Stimulated activated CD4-positive, alpha-beta T cell treated with anti-CD3 and anti-CD28 coated beads, TNF-alpha, amount 100 ng/mL, for 24 hours (primary cell): ENCODE measurements around the gene CABYR.

Experiments
- DNase-seq, 3 experiments: peaks; one replicate each; pipeline ENCODE4 v3.0.0-alpha.2; 2020; ENCODE audit warnings: low read depth in 3 of 3

The CABYR gene

GRCh38 chr18:24138789-24139616 lies at the start of gene CABYR:
Gene CABYR (plus strand): TSS chr18:24139062. CDS start chr18:24143115, 4,053 bp downstream.
- peak; percentile 44 to 72 (median 55) for DNase-seq

GRCh38 chr18:24089076-24089475 lies 49.8 kb upstream of the CABYR start:
- DNase-seq, result no peak

- no peak for DNase-seq
Observed at GRCh38 chr18:24089515-24090337, 49.1 kb upstream of the CABYR start.

GRCh38 chr18:24090876-24091275 lies 48.0 kb upstream of the CABYR start:
- DNase-seq, result no peak

- no peak for DNase-seq
Observed at GRCh38 chr18:24094561-24094960, 44.3 kb upstream of the CABYR start.

- DNase-seq, result no peak
Observed at GRCh38 chr18:24095976-24096375, 42.9 kb upstream of the CABYR start.

- no peak for DNase-seq
Observed at GRCh38 chr18:24103320-24104021, 35.4 kb upstream of the CABYR start.

GRCh38 chr18:24104486-24104885 lies 34.4 kb upstream of the CABYR start:
- DNase-seq, result no peak

- no peak for DNase-seq
Observed at GRCh38 chr18:24108641-24109040, 30.2 kb upstream of the CABYR start.

GRCh38 chr18:24111936-24112335 lies 26.9 kb upstream of the CABYR start:
- DNase-seq, result no peak

- no peak for DNase-seq
Observed at GRCh38 chr18:24112464-24112863, 26.4 kb upstream of the CABYR start.

- peak in 1 of 3 experiments; percentile 7 for DNase-seq
Observed at GRCh38 chr18:24112874-24113615, 25.8 kb upstream of the CABYR start.

- no peak for DNase-seq
Observed at GRCh38 chr18:24114924-24115549, 23.8 kb upstream of the CABYR start.

- DNase-seq, result no peak
Observed at GRCh38 chr18:24115628-24116027, 23.2 kb upstream of the CABYR start.

- DNase-seq, result peak; percentile 58 to 73 (median 73)
Observed at GRCh38 chr18:24118750-24119577, 19.9 kb upstream of the CABYR start.

GRCh38 chr18:24120676-24121075 lies 18.2 kb upstream of the CABYR start:
- DNase-seq, result no peak

GRCh38 chr18:24121625-24122024 lies 17.2 kb upstream of the CABYR start:
- DNase-seq, result no peak

- DNase-seq, result no peak
Observed at GRCh38 chr18:24126155-24126961, 12.5 kb upstream of the CABYR start.

GRCh38 chr18:24127735-24128134 lies 11.1 kb upstream of the CABYR start:
- DNase-seq, result no peak
